CD14-positive monocyte (primary cell): ENCODE data around the gene ESD. TPM values are rescaled to one million over a fixed set of nuclear protein-coding genes. Genes with fewer than 3 reads are reported as not detected.

Source experiments
- DNase-seq, 3 donors: peaks; one replicate each; pipeline ENCODE4 v3.0.0-alpha.2; 2011 to 2022
- H2AFZ ChIP-seq: 2 replicates; pipeline ENCODE4 v1.6.0; 2012; ENCODE audit warnings: mild to moderate bottlenecking, low read depth, low read length, inconsistent platforms; ENCODE audit not compliant: insufficient read depth, poor library complexity, severe bottlenecking
- H3K27ac ChIP-seq, 2 donors: 1 replicate in 1 of 2; 2 replicates in 1 of 2; pipeline ENCODE4 v1.5.1; 2012 to 2013; ENCODE audit warnings: low read length in 2 of 2, control low read depth in 1 of 2, inconsistent platforms in 1 of 2, low read depth in 1 of 2, mild to moderate bottlenecking in 1 of 2
- H3K27me3 ChIP-seq, 2 donors: one replicate each; pipeline versions ENCODE4 v1.6.0 to v1.6.1; 2011 to 2013; ENCODE audit warnings: low read length in 2 of 2; ENCODE audit not compliant: control insufficient read depth in 2 of 2, insufficient read depth in 2 of 2
- H3K36me3 ChIP-seq, 2 donors: replicated peaks in 1 of 2; 1 replicate in 1 of 2; 2 replicates in 1 of 2; pipeline versions ENCODE4 v1.5.1 to v1.6.1; 2012 to 2013; ENCODE audit warnings: low read length in 2 of 2, control low read depth in 1 of 2, inconsistent platforms in 1 of 2, mild to moderate bottlenecking in 1 of 2; ENCODE audit not compliant: insufficient read depth in 2 of 2, control insufficient read depth in 1 of 2
- H3K4me1 ChIP-seq, 2 donors: 1 replicate in 1 of 2; 2 replicates in 1 of 2; pipeline versions ENCODE4 v1.5.1 to v1.6.1; 2012 to 2013; ENCODE audit warnings: low read length in 2 of 2, control low read depth in 1 of 2, inconsistent platforms in 1 of 2, mild to moderate bottlenecking in 1 of 2, moderate library complexity in 1 of 2; ENCODE audit not compliant: insufficient read depth in 2 of 2, control insufficient read depth in 1 of 2
- H3K4me2 ChIP-seq: replicated peaks from 2 replicates; pipeline ENCODE3; 2012; ENCODE audit warnings: low read length, moderate library complexity, mild to moderate bottlenecking; ENCODE audit not compliant: poor library complexity, severe bottlenecking; ENCODE audit errors: extremely low read depth
- H3K4me3 ChIP-seq, 3 experiments: fragments of 200-600 bp in 1 of 3; sonication (generic) in 1 of 3; replicated peaks in 1 of 3; 1 replicate in 2 of 3; 2 replicates in 1 of 3; pipeline ENCODE4 v1.5.1; 2011 to 2013; ENCODE audit warnings: low read length in 3 of 3, mild to moderate bottlenecking in 3 of 3, control low read depth in 2 of 3, low read depth in 2 of 3, inconsistent platforms in 1 of 3, moderate library complexity in 1 of 3
- H3K79me2 ChIP-seq: 2 replicates; pipeline ENCODE4 v1.6.0; 2012; ENCODE audit warnings: mild to moderate bottlenecking, control low read depth, inconsistent platforms, low read length, moderate library complexity; ENCODE audit not compliant: insufficient read depth
- H3K9ac ChIP-seq: 2 replicates; pipeline ENCODE4 v1.6.0; 2017; ENCODE audit warnings: low read length, mild to moderate bottlenecking; ENCODE audit not compliant: insufficient read depth, poor library complexity, severe bottlenecking
- H3K9me3 ChIP-seq, 2 donors: replicated peaks in 1 of 2; 1 replicate in 1 of 2; 2 replicates in 1 of 2; pipeline versions ENCODE4 v1.5.1 to v1.6.1; 2012 to 2013; ENCODE audit warnings: low read length in 2 of 2, control low read depth in 1 of 2; ENCODE audit not compliant: control insufficient read depth in 1 of 2, insufficient read depth in 1 of 2
- H4K20me1 ChIP-seq: 2 replicates; pipeline ENCODE4 v1.6.0; 2012; ENCODE audit warnings: mild to moderate bottlenecking, low read length, control low read depth, moderate library complexity; ENCODE audit not compliant: insufficient read depth
- H3K27ac Mint-ChIP-seq, 7 donors: one replicate each; pipeline ENCODE4 v1.8.0; 2020; ENCODE audit warnings: mild to moderate bottlenecking in 7 of 7, mixed read lengths in 7 of 7, moderate library complexity in 6 of 7, inconsistent platforms in 2 of 7
- H3K27me3 Mint-ChIP-seq, 3 donors: one replicate each; pipeline ENCODE4 v1.8.0; 2021 to 2022; ENCODE audit warnings: low read depth in 3 of 3, mild to moderate bottlenecking in 3 of 3, mixed read lengths in 3 of 3, moderate library complexity in 3 of 3, inconsistent platforms in 1 of 3
- H3K36me3 Mint-ChIP-seq, 2 donors: one replicate each; pipeline ENCODE4 v1.8.0; 2020; ENCODE audit warnings: mixed read lengths in 2 of 2, inconsistent platforms in 1 of 2, mild to moderate bottlenecking in 1 of 2
- H3K4me1 Mint-ChIP-seq: one replicate; pipeline ENCODE4 v1.8.0; 2020; ENCODE audit warnings: mild to moderate bottlenecking, mixed read lengths
- H3K4me3 Mint-ChIP-seq, 2 donors: one replicate each; pipeline ENCODE4 v1.8.0; 2020; ENCODE audit warnings: mild to moderate bottlenecking in 2 of 2, mixed read lengths in 2 of 2, moderate library complexity in 1 of 2
- H3K9me3 Mint-ChIP-seq, 7 donors: one replicate each; pipeline ENCODE4 v1.8.0; 2020 to 2022; ENCODE audit warnings: mixed read lengths in 7 of 7, mild to moderate bottlenecking in 6 of 7, moderate library complexity in 6 of 7, inconsistent platforms in 2 of 7
- whole genome bisulfite sequencing: methylation state at CpG from one replicate; pipeline ENCODE4 v1.1.5; 2013; ENCODE audit warnings: missing lambda C conversion rate; ENCODE audit not compliant: insufficient coverage; 5-methylcytosine and 5-hydroxymethylcytosine counted together
- intact Hi-C, 2 donors: fragments of 100-400 bp; cut with micrococcal nuclease; formaldehyde crosslinking; loops; one replicate each; pipeline versions ENCODE4 v1.15.0 to v1.15.1; 2023
- polyA plus RNA-seq, 3 donors: library from polyadenylated mRNA; depleted of rRNA in 1 of 3; unstranded in 2 of 3; stranded (reverse) in 1 of 3; fragments of 300-500 nt in 2 of 3; fragments of >200 nt in 1 of 3; fragmentation: Illumina TruSeq in 2 of 3; gene quantifications; 1 replicate in 2 of 3; 2 replicates in 1 of 3; pipeline ENCODE4 v1.2.3, GENCODE V29; 2012 to 2021
- TF ChIP-seq, protein P1 (sequence below): fragments of 200-600 bp; IDR thresholded peaks from one replicate; pipeline ENCODE4 v1.8.0; 2022; ENCODE audit warnings: antibody characterized with exemption, mild to moderate bottlenecking

ESD gene
- polyA plus RNA-seq, 3 donors = 46.8 to 147 (median 139) TPM

DNA sequence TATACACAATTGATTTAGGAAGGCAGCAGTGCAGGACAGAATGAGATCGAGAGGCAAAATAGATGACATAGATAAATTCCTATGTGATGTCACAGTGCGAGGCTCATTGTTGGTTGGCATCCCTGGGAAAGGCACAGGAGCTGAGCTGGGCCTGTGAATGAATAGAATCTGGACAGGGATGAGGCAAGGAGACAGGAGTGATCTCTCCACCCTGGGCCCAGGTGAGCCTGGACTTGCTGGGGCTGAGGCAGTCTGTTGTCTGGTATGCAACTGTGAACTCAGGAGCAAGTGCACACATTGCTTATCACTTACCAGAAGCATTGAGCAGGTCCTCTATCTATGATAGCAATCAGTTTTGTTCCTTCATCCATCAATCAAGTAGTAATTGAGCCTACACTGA lies 48.2 kb upstream of the ESD start:
- Mint-ChIP-seq H3K4me1 (no peaks in the 10 kb centered on the region), H3K36me3 (no peaks in the 10 kb centered on the region), H3K9me3 (peaks cover 0 to 2% (median 0%) of the 10 kb centered on the region in 7 donors), H3K27me3 (peaks cover 0 to 2% (median 0%) of the 10 kb centered on the region in 3 donors), H3K4me3 (no peak overlapping the region), H3K27ac (no peak overlapping the region)
- no peaks in the 10 kb centered on the region for H3K79me2 ChIP-seq
- TF ChIP-seq, protein P1, sequence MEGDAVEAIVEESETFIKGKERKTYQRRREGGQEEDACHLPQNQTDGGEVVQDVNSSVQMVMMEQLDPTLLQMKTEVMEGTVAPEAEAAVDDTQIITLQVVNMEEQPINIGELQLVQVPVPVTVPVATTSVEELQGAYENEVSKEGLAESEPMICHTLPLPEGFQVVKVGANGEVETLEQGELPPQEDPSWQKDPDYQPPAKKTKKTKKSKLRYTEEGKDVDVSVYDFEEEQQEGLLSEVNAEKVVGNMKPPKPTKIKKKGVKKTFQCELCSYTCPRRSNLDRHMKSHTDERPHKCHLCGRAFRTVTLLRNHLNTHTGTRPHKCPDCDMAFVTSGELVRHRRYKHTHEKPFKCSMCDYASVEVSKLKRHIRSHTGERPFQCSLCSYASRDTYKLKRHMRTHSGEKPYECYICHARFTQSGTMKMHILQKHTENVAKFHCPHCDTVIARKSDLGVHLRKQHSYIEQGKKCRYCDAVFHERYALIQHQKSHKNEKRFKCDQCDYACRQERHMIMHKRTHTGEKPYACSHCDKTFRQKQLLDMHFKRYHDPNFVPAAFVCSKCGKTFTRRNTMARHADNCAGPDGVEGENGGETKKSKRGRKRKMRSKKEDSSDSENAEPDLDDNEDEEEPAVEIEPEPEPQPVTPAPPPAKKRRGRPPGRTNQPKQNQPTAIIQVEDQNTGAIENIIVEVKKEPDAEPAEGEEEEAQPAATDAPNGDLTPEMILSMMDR = no peak
- WGBS = 100% methylated on average over 2 of the region's 2 CpGs
- H3K9ac ChIP-seq = no peak overlapping the region
- no peak overlapping the region for H3K27ac ChIP-seq
- H3K4me3 ChIP-seq = no peak overlapping the region
- no peak overlapping the region for H2AFZ ChIP-seq
- no peak overlapping the region for H3K4me2 ChIP-seq
- intact Hi-C loops = no loop called here
- no peaks in the 10 kb centered on the region for H3K9me3 ChIP-seq
- H3K27me3 ChIP-seq = no peaks in the 10 kb centered on the region
- no peaks in the 10 kb centered on the region for H3K36me3 ChIP-seq
- H4K20me1 ChIP-seq = no peaks in the 10 kb centered on the region
- DNase-seq = no peak
- H3K4me1 ChIP-seq = peaks cover under 1% of the 10 kb centered on the region in 2 donors

DNA sequence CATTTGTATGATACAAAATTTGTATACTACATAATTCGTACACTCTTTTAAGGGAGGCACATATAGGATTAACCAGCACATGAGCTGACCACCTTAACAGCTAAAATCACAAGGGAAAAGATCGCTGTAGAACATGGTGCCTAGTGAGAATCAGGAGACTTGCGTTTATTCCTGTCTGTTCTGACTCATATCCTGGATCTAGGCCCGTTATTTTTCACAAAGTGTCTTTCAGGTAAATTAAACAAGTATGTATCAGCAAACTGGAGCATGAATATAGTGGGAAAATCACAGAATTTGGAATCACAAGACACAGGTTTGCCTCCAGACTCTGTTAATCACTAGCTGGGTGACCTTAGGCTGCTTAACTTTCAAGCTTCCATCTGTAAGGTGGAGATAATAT lies 47.5 kb upstream of the ESD start:
- H3K9me3 ChIP-seq = no peaks in the 10 kb centered on the region
- no peak overlapping the region for H3K9ac ChIP-seq
- H3K36me3 ChIP-seq = no peaks in the 10 kb centered on the region
- WGBS = 87% methylated on average over 2 of the region's 4 CpGs
- H3K27ac ChIP-seq = no peak overlapping the region
- H3K4me3 ChIP-seq = no peak overlapping the region
- no peak overlapping the region for H3K4me2 ChIP-seq
- H3K4me3 Mint-ChIP-seq = no peak overlapping the region
- no peaks in the 10 kb centered on the region for H3K4me1 Mint-ChIP-seq
- H4K20me1 ChIP-seq = no peaks in the 10 kb centered on the region
- no peak overlapping the region for H2AFZ ChIP-seq
- H3K27ac Mint-ChIP-seq = no peak overlapping the region
- H3K27me3 ChIP-seq = no peaks in the 10 kb centered on the region
- TF ChIP-seq, protein P1 = no peak
- H3K27me3 Mint-ChIP-seq = no peaks in the 10 kb centered on the region
- no peaks in the 10 kb centered on the region for H3K36me3 Mint-ChIP-seq
- H3K4me1 ChIP-seq = no peaks in the 10 kb centered on the region
- no peak for DNase-seq
- no peaks in the 10 kb centered on the region for H3K79me2 ChIP-seq
- intact Hi-C loops = no loop called here
- peaks cover 0 to 2% (median 0%) of the 10 kb centered on the region in 7 donors for H3K9me3 Mint-ChIP-seq
